CD4-positive, alpha-beta T cell treated with Interleukin-4 for 4 hours (primary cell): ENCODE results near the gene HIRIP3.

Experiments used
- DNase-seq: peaks from one replicate; pipeline ENCODE4 v3.0.0-alpha.2; 2020

Gene HIRIP3

DNA sequence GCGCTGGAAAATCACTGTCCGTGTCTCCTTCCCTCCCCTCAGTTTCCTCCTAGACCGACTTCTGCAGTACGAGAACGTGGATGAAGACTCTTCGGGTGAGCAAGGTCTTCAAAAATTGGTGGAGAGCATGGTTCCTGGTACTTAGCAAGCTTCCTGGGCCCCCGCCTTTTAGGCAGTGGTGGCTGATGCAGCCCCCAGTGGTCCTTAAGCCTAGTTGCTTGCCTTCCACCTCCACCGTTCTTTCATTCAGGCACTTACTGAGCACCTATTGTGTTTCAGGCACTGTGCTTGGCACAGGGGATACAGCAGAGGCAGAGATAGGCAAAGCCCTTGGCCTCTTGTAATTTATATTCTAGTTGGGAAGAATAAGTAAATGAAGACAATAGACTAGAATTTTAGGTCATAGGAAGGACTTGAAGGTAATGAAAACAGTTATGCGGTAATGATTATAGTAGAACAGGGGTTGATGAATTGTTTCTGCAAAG lies 1.4 kb upstream of the HIRIP3 start:
- no peak for DNase-seq

DNA sequence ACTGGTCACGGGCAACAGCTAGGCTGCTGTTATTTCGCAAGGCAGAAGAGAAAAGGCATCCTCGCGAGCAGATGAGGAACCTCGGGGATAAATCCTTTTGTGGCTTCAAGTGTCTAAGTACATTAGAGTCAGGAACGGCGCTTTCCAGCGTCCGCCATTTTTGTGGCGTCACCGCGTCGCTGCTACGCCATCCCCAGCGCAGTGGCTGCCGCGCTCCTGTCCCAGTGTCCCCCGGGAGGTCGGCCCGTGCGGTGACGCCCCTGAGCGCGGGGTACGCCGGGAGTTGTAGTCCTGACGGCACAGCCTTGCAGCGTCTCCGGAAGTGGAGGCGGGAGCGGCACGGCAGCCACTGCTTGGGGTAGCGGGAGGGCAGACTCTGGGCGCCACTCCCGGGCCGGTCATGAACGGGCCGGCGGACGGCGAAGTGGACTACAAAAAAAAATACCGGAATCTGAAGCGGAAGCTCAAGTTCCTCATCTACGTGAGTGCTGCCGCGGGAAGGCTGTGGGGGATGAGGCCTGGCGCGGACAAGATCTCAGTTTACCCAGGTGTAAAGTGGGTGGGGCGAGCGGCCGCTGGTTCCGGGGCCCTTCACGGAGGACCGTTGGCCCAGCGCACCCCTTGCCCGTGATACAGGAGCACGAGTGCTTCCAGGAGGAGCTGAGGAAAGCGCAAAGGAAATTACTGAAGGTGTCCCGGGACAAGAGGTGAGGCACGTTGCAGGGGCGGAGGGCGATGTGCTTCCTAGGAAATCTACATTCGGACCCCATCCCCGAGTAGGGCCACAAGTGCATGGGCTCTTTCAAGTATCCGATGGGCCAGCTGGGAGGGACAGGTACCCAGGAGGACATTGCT lies 721 bp upstream of the HIRIP3 start, which contains the start of gene INO80E:
Gene INO80E, plus strand, starts transcription at position 331 of the 855 bp plus-strand sequence. Its CDS starts 70 bp downstream, at position 401.
- DNase-seq, result peak; percentile 97

DNA sequence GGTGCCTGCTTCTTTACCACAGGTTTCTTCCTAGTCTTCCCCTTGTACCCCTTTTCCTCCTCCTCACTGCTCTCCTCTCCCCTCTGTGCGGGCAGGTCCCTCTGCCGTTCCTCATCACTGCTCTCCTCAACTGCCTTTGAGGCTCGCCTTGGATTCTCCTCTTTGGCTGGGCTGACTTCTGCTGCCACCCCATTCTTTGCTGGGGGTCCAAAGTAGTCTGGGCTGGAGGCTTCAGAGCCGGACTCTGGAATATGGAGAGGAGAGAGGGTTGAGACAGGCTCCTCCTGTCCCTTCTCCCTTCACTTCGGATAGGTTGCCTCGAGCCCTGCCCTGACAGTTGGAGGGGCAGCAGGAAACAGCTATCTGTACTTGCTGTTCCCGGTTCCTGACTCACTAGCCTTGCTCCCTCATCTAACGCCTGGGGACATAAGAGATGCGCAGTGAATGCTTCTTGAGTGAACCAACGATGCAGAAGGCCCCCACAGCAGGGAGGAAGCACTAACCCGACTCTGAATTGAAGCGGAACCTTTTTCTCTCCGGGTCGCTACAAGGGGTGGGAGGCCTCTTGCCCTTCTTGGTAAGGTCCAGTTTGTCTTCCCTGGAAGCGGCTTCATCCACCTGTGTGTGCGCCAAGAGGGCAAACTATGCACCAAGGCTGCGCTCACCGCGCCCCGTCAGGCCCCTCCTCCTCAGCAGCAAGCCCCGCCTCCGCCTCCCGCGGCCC lies 655 bp downstream of the HIRIP3 start:
- no peak for DNase-seq

DNA sequence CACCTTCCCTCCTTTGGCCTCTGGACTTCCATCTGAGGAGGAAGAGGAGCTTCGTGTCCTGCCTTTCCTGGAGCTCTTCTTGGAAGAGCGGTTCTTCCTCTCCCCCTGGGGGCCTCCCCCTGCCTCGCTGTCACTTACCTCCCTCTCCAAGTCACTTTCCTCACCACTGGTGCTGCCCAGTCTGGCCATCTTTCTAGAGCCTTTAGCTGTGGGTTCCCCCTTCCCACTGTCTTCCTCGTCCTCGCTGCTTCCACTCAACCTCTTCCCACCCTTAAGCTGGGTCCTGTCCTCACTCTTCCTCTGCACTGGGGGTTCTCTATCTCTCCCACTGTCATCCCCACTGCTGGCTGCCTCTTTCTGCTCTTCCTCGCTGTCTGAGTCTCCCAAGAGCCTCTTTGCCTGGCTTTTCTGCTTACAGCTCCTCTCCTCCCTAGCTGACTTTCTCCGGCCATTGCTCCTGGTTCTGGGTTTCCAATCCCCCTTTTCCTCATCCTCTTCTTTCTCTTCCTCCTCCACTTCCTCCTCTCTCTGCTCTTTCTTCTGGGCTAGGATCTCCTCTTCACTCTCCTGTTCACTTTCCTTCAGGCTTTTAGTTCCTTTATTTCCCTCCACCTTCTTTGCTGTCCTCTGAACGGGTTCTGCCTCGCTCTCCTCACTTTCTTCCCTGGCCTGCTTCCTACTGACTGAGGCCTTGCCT lies 1.4 kb downstream of the HIRIP3 start:
- DNase-seq, result no peak

DNA sequence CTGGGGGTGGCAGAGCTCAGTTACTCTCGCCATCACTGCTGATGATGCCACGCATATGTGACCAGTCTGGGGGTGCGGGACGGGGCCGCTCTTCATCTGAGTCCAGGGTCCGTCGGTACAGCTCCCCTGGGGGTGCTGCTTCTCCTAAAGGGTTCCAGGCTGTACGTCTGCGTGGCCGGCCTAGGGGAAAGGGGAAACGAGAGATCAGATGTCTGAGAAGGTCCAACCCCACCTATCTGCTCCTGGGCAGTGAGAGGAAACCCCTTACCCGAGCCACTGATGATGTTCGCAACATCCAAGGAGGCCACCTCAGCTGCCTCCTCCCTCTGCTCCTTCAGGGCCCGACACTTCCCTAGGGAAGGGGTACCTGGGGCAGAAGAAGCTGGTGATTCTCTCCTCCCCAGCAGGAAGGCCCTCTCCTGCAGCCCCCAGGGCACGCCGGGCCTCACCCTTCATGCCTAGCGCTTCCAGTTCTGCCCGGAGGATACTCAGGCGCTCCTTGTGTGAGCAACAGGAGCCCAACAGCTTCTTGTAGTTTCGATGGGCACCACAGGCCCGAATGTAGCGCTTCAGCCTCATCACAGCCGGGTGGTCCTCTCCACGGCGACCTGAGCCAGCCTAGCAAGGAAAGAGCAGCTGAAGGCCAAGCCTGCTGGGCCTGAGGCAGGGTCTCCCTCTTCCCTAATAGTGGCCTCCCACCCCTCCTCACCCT lies 2.1 kb downstream of the HIRIP3 start:
- no peak for DNase-seq

DNA sequence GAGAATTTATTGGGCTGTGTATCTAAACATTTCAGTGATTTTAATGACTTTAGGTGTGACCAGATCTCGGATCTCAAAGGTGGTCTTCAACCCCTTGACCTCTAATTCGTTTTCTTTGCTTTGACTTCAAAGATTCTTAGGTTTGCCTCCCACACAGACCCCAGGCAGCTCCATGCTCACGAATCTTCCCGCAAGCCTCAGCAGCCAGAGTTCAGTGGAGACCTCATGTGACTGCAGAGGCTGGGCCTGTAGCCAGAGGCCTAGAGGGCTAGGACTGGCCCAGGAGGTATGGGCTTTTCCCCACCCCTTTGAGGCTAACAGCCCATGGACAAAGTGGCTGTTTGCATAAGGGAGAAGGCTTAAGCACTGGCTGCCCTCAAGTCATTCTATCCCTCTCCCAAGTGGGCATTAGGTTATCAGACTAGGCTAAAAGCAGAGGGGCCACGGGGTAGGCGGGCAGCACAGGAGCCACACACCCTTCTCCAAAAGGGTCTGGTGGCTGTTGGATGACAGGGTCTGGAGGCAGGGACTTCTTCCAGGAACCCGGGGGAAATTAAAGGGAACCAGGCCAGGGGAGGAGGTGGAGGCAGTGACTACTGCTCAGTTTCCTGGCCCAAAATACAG lies 3.0 kb downstream of the HIRIP3 start:
- no peak for DNase-seq

DNA sequence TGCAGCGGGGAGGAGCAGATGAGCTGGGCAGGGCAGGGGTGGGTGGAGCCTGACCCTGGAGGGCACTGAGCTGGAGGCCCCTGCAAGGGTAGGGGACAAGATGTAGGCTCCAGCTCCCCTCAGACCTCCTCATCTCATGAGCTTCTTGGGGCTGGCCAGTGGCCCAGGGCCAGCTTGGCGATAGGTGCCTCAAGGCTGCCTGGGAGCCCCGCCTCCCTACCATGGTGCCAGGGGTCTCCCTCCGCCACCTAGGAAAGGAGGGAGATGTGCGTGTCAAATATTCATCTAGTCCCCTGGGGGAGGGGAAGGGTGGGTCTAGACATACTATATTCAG lies 3.9 kb downstream of the HIRIP3 start:
- DNase-seq, result no peak

DNA sequence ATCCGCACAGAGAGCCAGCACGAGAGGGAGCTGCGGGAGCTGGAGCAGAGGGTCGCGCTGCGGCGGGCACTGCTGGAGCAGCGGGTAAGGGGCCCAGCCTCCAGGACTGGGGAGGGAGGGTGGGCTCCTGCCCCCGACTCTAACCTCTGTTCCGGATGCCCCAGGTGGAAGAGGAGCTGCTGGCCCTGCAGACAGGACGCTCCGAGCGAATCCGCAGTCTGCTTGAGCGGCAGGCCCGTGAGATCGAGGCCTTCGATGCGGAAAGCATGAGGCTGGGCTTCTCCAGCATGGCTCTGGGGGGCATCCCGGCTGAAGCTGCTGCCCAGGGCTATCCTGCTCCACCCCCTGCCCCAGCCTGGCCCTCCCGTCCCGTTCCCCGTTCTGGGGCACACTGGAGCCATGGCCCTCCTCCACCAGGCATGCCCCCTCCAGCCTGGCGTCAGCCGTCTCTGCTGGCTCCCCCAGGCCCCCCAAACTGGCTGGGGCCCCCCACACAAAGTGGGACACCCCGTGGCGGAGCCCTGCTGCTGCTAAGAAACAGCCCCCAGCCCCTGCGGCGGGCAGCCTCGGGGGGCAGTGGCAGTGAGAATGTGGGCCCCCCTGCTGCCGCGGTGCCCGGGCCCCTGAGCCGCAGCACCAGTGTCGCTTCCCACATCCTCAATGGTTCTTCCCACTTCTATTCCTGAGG lies 4.4 kb downstream of the HIRIP3 start:
- DNase-seq, result no peak

DNA sequence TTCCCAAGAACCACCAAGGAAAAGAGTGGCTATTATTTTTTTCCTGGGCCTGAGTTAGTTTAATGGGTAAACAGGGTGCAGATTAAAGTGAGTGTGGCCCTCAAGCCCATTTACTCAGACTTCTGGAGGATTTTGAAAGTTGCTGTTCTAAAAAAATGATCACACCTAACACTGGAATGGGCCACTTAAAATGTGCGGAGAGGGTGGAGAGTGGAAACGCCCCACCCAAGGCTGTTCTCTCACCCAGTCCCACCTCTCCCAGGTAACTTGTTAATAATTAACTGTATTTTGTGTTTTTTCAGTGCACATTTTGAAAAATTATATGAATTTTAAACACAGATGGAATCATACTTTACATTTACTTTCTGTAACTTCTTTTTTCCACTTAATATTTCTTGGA lies 5.4 kb downstream of the HIRIP3 start:
- DNase-seq, result no peak

DNA sequence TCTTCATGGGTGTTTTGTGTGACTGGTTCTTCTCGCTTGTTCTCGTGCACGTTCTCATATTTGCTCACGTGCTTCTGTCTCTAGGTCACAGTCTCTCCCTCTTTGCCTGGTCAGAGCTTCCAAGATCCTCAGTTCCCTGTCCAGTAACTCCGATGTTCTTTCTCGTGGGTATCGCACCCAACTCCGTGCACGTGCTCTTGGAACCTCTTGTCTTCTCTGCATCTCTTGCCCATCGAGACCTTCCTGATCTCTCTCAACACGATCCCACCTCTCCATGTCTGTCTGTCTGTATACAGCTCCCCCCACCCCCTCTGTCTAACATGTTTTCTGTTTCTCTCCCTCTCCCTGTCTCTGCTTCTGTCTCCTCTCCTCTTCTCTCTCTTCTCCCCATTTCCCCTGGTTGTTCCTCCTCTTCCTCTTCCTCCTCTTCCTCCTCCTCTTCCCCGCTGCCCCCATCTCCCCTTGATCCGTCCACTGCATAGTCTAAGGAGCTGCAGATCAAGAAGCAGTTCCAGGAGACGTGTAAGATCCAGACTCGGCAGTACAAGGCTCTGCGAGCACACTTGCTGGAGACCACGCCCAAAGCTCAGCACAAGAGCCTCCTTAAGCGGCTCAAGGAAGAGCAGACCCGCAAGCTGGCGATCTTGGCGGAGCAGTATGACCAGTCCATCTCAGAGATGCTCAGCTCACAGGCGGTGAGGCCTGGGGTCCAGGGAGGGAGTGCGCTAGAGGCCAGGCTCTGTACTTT lies 6.1 kb downstream of the HIRIP3 start:
- no peak for DNase-seq

DNA sequence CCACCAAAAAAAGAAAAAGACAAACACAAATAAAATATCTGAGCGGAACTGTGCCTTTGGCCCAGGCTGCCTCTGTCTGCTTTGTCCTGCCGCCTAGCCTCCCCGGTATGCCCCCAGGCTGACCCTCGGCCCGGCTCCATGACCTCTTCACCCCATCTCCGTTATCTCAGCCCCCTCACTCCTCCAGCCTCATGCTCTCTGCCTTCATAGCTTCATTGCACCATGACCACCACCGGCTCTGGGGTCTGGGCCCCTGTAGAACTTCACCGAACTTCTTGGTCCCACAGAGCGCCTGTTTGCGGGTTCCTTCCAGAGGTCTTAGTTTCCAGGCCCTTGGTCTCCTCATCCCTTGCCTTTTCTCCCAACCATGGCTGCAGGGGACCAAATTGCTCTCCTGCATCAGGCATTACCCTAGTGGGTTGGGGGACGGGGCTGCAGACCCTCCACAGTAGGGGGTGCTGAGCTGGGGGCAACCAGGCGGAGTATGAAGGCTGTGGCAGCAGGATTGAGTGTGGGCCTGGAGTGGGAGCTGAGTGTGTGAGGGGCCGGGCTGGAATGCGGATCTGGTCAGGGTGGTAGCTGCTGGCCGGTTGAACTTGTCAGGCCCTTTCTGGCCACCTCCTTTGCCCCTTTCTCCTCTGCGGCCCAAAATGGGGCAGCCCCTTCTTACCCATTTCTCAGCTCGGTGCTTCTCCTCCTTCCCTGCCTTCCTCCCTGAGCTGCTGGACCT lies 6.9 kb downstream of the HIRIP3 start:
- DNase-seq, result no peak

DNA sequence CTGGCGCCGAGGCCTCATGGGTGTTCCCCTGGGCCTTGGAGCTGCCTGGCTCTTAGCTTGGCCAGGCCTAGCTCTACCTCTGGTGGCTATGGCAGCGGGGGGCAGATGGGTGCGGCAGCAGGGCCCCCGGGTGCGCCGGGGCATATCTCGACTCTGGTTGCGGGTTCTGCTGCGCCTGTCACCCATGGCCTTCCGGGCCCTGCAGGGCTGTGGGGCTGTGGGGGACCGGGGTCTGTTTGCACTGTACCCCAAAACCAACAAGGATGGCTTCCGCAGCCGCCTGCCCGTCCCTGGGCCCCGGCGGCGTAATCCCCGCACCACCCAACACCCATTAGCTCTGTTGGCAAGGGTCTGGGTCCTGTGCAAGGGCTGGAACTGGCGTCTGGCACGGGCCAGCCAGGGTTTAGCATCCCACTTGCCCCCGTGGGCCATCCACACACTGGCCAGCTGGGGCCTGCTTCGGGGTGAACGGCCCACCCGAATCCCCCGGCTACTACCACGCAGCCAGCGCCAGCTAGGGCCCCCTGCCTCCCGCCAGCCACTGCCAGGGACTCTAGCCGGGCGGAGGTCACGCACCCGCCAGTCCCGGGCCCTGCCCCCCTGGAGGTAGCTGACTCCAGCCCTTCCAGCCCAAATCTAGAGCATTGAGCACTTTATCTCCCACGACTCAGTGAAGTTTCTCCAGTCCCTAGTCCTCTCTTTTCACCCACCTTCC lies 7.9 kb downstream of the HIRIP3 start:
- DNase-seq, result no peak

DNA sequence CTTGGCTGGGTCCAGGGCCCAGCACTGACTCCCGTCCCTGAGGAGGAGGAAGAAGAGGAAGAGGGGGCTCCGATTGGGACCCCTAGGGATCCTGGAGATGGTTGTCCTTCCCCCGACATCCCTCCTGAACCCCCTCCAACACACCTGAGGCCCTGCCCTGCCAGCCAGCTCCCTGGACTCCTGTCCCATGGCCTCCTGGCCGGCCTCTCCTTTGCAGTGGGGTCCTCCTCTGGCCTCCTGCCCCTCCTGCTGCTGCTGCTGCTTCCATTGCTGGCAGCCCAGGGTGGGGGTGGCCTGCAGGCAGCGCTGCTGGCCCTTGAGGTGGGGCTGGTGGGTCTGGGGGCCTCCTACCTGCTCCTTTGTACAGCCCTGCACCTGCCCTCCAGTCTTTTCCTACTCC lies 8.5 kb downstream of the HIRIP3 start:
- no peak for DNase-seq

DNA sequence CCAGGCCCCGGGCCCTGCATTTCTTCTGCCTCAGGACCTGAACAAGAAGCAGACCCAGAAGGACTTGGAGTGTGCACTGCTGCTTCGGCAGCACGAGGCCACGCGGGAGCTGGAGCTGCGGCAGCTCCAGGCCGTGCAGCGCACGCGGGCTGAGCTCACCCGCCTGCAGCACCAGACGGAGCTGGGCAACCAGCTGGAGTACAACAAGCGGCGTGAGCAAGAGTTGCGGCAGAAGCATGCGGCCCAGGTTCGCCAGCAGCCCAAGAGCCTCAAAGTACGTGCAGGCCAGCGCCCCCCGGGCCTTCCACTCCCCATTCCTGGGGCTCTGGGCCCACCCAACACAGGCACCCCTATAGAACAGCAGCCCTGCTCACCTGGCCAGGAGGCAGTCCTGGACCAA lies 9.2 kb downstream of the HIRIP3 start:
- DNase-seq, result no peak

DNA sequence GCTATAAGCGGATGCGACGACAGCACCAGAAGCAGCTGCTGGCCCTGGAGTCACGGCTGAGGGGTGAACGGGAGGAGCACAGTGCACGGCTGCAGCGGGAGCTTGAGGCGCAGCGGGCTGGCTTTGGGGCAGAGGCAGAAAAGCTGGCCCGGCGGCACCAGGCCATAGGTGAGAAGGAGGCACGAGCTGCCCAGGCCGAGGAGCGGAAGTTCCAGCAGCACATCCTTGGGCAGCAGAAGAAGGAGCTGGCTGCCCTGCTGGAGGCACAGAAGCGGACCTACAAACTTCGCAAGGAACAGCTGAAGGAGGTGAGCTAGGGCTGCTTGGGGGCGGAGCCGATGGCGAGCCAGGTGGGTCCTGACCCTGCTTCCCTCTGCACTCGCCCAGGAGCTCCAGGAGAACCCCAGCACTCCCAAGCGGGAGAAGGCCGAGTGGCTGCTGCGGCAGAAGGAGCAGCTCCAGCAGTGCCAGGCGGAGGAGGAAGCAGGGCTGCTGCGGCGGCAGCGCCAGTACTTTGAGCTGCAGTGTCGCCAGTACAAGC lies 10.1 kb downstream of the HIRIP3 start:
- DNase-seq, result no peak

DNA sequence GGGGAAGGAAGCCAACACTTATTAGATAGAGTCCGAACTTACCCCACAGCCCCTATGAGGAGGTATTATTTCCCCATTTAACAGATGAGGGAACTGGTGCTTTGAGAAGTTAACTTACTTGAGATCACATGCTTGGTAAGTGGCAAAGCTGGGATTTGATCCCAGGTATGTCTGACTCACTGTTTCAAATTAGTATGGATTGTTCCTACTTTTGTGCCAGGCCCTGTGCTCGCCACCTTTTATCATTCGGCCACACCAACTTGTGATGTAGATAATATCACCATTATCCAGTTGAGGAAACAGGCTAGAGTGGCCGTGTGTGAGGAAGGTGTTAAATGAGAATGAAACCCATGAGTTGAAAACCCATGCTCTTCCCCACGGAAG lies 10.7 kb downstream of the HIRIP3 start:
- DNase-seq, result no peak

DNA sequence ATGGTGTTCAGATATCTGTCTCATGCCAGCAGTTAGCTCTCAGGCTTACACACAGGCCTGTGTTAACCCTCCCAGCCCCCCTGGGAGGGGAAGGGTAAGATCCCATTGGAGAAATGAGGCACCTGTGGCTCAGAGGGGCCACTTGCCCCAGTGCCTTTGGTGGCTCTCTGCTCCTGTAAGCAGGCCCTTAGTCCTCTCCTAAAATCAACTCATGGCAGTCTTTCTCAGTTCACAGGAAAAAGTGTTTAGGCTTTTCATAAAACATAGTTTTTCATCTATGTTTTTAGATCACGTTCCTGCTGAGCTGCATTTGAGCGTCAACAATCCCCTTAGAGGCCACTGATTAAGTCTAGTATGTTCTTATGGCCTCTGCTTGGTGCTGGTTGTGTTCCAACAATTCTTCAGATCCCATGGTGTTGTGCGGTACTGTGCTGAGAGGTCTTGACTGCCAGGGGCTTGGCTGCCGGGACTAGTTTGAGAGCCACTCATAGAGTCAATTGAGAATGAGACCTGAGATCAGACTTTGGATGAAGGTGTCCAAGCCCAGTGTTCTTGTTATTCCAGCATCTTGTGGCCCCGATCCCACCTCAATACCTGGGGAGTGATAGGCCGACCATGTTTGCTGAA lies 11.2 kb downstream of the HIRIP3 start:
- no peak for DNase-seq

DNA sequence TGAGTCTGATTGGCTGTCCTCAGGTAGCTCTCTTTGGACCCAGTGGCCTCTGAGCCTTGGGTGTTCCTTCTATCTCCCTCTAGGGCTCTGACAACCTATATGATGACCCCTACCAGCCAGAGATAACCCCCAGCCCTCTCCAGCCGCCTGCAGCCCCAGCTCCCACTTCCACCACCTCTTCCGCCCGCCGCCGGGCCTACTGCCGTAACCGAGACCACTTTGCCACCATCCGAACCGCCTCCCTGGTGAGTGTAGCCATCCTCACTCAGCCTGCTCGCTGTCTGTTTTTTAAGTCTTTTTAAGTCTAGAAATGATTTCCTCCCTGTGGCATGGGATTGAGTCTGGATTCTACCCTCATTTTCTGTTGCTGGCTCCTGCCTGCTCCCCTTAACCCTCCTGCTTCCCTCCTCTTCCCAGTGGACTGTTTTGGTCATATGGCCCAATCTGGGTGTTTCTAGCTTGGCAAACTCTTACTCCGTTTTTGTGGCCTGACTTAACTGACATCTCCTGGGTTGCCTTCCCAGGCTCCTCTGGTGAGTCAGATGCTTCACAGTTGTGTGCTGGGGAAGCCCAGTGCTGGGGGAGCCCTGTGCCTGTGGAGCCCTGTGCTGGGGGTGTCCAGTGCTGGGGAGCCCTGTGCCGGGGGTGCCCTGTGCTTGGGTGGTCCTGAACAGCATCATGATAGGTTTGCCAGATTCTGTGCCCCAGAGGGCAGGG lies 11.8 kb downstream of the HIRIP3 start:
- no peak for DNase-seq
